SK-MEL-5 (cell line): ENCODE measurements around the gene PRR5L. TPM values are rescaled to one million over a fixed set of nuclear protein-coding genes. Genes with fewer than 3 reads are reported as not detected.

Experiments
- DNase-seq: peaks from one replicate; pipeline ENCODE4 v3.0.0-alpha.2; 2016; ENCODE audit warnings: low read depth, low spot score
- in situ Hi-C: cut with HindIII; loops from 2 replicates; pipeline ENCODE4 v1.10.0; 2016; ENCODE audit warnings: low sequenced_read_pairs, high pct_unique_total_duplicates, low pct_unique_long_range_greater_than_20kb
- total RNA-seq: library from RNA; depleted of rRNA; stranded (reverse); fragments of >200 nt; shearing (Covaris generic); gene quantifications from 2 replicates; pipeline ENCODE4 v1.2.3, GENCODE V29; 2014

The PRR5L gene
- total RNA-seq, 1 experiment from 2014 or later, result 3.2 TPM

GRCh38 chr11:36453678-36454077 lies 157.6 kb downstream of the PRR5L start:
- DNase-seq, result no peak
- in situ Hi-C loops, result no loop called here

GRCh38 chr11:36454551-36454940 lies 158.5 kb downstream of the PRR5L start:
- in situ Hi-C loops, result no loop called here
- DNase-seq, result no peak

GRCh38 chr11:36454941-36455631 lies 159.0 kb downstream of the PRR5L start:
- in situ Hi-C loops, result no loop called here
- DNase-seq, result no peak

DNA sequence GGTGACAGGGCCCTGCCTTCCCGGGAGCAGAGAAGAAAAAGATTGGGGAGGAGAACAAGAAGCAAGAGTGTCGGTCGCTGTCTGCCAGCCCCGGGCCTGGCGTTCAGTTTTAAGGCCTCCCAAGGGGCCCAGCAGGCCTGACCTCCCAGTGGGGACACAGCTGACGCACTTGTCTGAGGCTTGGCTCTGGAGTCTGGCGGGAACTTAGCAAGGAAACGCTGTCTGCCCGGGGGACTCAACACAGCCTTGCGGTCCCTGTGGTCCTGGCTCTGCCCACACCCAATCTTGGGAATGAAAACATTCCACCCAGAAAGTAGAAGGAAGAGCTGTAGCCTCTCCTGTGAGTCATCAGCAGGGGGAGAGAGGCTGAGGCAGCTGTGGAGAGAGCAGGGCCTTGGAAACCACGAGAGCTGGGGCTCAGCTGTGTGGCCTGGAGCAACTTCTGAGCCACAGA lies 159.6 kb downstream of the PRR5L start:
- in situ Hi-C loops, result no loop called here
- DNase-seq, result peak; percentile 67

DNA sequence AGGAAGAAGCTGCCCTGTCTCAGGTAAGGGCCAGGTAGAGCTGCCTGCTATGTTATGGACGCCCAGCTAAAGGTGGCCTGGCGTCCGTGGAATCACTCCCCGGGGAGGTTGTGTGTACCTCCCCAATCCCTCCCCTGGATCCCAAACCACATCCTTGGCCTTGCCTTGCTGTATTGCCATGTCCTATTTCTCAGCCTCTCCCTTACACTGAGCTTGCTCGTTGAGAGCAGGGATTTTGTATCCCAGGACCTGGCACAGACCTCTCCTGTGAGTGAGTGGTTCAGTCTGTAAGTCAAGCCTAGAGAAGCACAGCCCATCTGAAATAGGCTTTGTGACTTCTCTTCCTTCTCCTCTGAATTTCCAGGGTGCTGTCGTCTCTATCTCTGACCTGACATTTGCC lies 160.1 kb downstream of the PRR5L start:
- in situ Hi-C loops, result no loop called here
- no peak for DNase-seq

DNA sequence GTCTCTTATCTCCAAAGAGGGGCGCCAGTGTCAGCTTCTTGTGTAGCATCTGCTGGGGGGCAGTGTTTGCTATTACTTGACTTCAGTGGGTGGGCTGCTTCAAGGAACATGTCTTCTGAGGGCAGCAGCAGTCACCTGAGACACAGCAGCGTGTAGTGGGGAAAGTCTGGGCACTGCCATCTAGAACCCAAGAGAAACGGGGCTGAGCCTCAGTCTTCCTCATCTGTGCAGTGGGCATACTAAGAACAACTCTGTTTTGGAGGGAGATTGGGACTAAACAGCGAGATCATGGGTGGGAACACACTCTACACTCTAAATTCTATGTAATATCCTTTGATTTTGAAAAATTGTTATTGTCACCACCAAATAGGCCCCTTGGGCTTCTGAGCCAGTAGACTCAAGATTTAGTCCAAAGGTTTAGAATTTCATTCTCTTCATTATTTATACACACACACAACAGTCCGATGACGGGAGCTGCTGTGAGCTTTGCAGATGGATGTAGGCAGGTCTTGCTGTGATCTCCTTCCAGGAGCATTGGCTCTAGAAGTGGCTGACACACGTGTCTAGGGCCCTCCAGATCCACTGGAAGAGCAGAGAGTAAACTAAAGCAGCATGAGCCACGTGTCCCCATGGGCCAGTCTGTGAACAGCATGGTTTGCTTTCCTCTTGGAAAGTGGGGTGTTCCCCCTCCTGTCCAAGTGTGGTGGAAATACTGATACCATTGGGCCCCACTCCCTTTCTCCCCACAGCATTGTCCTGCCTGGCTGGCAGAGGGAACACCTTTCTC lies 162.2 kb downstream of the PRR5L start:
- in situ Hi-C loops, result no loop called here
- DNase-seq, result no peak

- no peak for DNase-seq
- in situ Hi-C loops, result no loop called here
Measured at GRCh38 chr11:36459046-36459445, 163.0 kb downstream of the PRR5L start.

- no peak for DNase-seq
- in situ Hi-C loops, result no loop called here
Measured at GRCh38 chr11:36460220-36460619, 164.1 kb downstream of the PRR5L start.

GRCh38 chr11:36462321-36462720 lies 166.2 kb downstream of the PRR5L start:
- in situ Hi-C loops, result no loop called here

GRCh38 chr11:36463781-36464180 lies 167.7 kb downstream of the PRR5L start:
- in situ Hi-C loops, result no loop called here
- no peak for DNase-seq

More at GRCh38 chr11:36462321-36462720, 166.2 kb downstream of the PRR5L start:
- DNase-seq, result no peak

- in situ Hi-C loops, result no loop called here
- no peak for DNase-seq
Measured at GRCh38 chr11:36464720-36465119, 168.6 kb downstream of the PRR5L start.

- in situ Hi-C loops, result no loop called here
- no peak for DNase-seq
Measured at GRCh38 chr11:36465449-36466163, 169.5 kb downstream of the PRR5L start.

GRCh38 chr11:36467012-36467411 lies 170.9 kb downstream of the PRR5L start:
- in situ Hi-C loops, result no loop called here

GRCh38 chr11:36467916-36468315 lies 171.8 kb downstream of the PRR5L start:
- no peak for DNase-seq
- in situ Hi-C loops, result no loop called here

More at GRCh38 chr11:36467012-36467411, 170.9 kb downstream of the PRR5L start:
- DNase-seq, result no peak

- in situ Hi-C loops, result no loop called here
- DNase-seq, result peak; percentile 52
Measured at GRCh38 chr11:36469063-36469462, 173.0 kb downstream of the PRR5L start.

- in situ Hi-C loops, result no loop called here
- no peak for DNase-seq
Measured at GRCh38 chr11:36469881-36470802, 174.1 kb downstream of the PRR5L start.

- in situ Hi-C loops, result no loop called here
- no peak for DNase-seq
Measured at GRCh38 chr11:36471577-36471976, 175.5 kb downstream of the PRR5L start.
